Peyer's patch (tissue), 4 donors: Measurements from ENCODE around the gene TCIRG1. TPM values are rescaled to one million over a fixed set of nuclear protein-coding genes. Genes with fewer than 3 reads are reported as not detected.

Source experiments
- DNase-seq, 3 donors: peaks; one replicate each; pipeline ENCODE4 v3.0.0-alpha.2; 2017 to 2019
- H3K27ac ChIP-seq, 4 donors: fragments of 200-600 bp; sonication (generic); one replicate each; pipeline ENCODE4 v1.5.1; 2016 to 2019
- H3K27me3 ChIP-seq, 2 donors: fragments of 200-600 bp; sonication (generic); one replicate each; pipeline ENCODE4 v1.5.1; 2019
- H3K36me3 ChIP-seq, 3 donors: fragments of 200-600 bp; sonication (generic); one replicate each; pipeline ENCODE4 v1.5.1; 2016 to 2019
- H3K4me1 ChIP-seq, 4 donors: fragments of 200-600 bp; sonication (generic); one replicate each; pipeline ENCODE4 v1.5.1; 2016 to 2019
- H3K4me3 ChIP-seq, 4 donors: fragments of 200-600 bp; sonication (generic); 1 replicate in 3 of 4; 2 replicates in 1 of 4; pipeline ENCODE4 v1.5.1; 2016 to 2019; ENCODE audit warnings: mild to moderate bottlenecking in 1 of 4
- H3K9me3 ChIP-seq, 4 donors: fragments of 200-600 bp; sonication (generic); one replicate each; pipeline ENCODE4 v1.5.1; 2016 to 2019; ENCODE audit warnings: mild to moderate bottlenecking in 1 of 4
- CTCF ChIP-seq, 6 experiments: fragments of 450-650 bp in 4 of 6; fragments of 200-600 bp in 2 of 6; sonication (generic) in 1 of 6; IDR thresholded peaks; one replicate each; pipeline ENCODE4 v1.5.1; 2017 to 2019; ENCODE audit warnings: antibody characterized with exemption in 6 of 6, mild to moderate bottlenecking in 3 of 6, moderate library complexity in 1 of 6
- POLR2A ChIP-seq, 2 donors: fragments of 450-650 bp; IDR thresholded peaks; one replicate each; pipeline ENCODE4 v1.5.1; 2017; ENCODE audit warnings: antibody characterized with exemption in 2 of 2, mild to moderate bottlenecking in 2 of 2, moderate library complexity in 2 of 2
- total RNA-seq, 4 donors: library from RNA; depleted of rRNA; stranded (reverse); fragments of >200 nt; gene quantifications; one replicate each; pipeline ENCODE4 v1.1.0, GENCODE V29; 2016

The TCIRG1 gene
- total RNA-seq, 4 donors from 2014 or later, result 239 to 586 (median 464) TPM

GRCh38 chr11:68033708-68034045 is 5.1 kb upstream of the TCIRG1 start:
- Histone ChIP-seq H3K9me3 (no peaks in the 10 kb centered on the region), H3K27ac (no peak overlapping the region), H3K36me3 (peaks cover 0 to 22% (median 0%) of the 10 kb centered on the region in 3 donors), H3K4me3 (no peak overlapping the region), H3K27me3 (no peaks in the 10 kb centered on the region), H3K4me1 (peaks cover 11 to 48% (median 24%) of the 10 kb centered on the region in 4 donors)
- TF ChIP-seq CTCF (IDR thresholded peaks at IDR 0.05) (no peak), POLR2A (IDR thresholded peaks at IDR 0.05) (no peak)
- no peak for DNase-seq

GRCh38 chr11:68035266-68035876 is 3.5 kb upstream of the TCIRG1 start:
- Histone ChIP-seq H3K36me3 (peaks cover 0 to 22% (median 0%) of the 10 kb centered on the region in 3 donors), H3K9me3 (no peaks in the 10 kb centered on the region), H3K4me1 (peaks cover 11 to 51% (median 25%) of the 10 kb centered on the region in 4 donors), H3K4me3 (no peak overlapping the region), H3K27me3 (no peaks in the 10 kb centered on the region), H3K27ac (no peak overlapping the region)
- no peak for DNase-seq
- TF ChIP-seq CTCF (IDR thresholded peaks at IDR 0.05) (no peak), POLR2A (IDR thresholded peaks at IDR 0.05) (no peak)

- peak in 1 of 3 donors; percentile 20 for DNase-seq
- no peak for TF ChIP-seq CTCF (IDR thresholded peaks at IDR 0.05)
- Histone ChIP-seq H3K27me3 (no peaks in the 10 kb centered on the region), H3K36me3 (peaks cover 0 to 22% (median 0%) of the 10 kb centered on the region in 3 donors), H3K9me3 (no peaks in the 10 kb centered on the region), H3K4me1 (peaks cover 11 to 59% (median 28%) of the 10 kb centered on the region in 4 donors), H3K4me3 (no peak overlapping the region), H3K27ac (peak overlapping the region; percentile 86 to 93 (median 90))
Observed at GRCh38 chr11:68036141-68036716, 2.6 kb upstream of the TCIRG1 start.

GRCh38 chr11:68036717-68037239 is 2.0 kb upstream of the TCIRG1 start:
- Histone ChIP-seq H3K4me3 (no peak overlapping the region), H3K27me3 (no peaks in the 10 kb centered on the region), H3K27ac (peak overlapping the region; percentile 86 to 93 (median 90)), H3K9me3 (no peaks in the 10 kb centered on the region), H3K36me3 (peaks cover 0 to 22% (median 0%) of the 10 kb centered on the region in 3 donors), H3K4me1 (peaks cover 6 to 59% (median 25%) of the 10 kb centered on the region in 4 donors)
- TF ChIP-seq POLR2A (IDR thresholded peaks at IDR 0.05) (no peak), CTCF (IDR thresholded peaks at IDR 0.05) (no peak)
- peak in 2 of 3 donors; percentile 41 to 85 for DNase-seq

GRCh38 chr11:68037411-68038225 is 1.2 kb upstream of the TCIRG1 start:
- Histone ChIP-seq H3K27ac (peak overlapping the region; percentile 86 to 93 (median 90)), H3K27me3 (no peaks in the 10 kb centered on the region), H3K4me3 (peak overlapping the region in 1 of 4 donors; percentile 91), H3K9me3 (no peaks in the 10 kb centered on the region), H3K4me1 (peaks cover 5 to 53% (median 24%) of the 10 kb centered on the region in 4 donors), H3K36me3 (peaks cover 0 to 24% (median 0%) of the 10 kb centered on the region in 3 donors)
- TF ChIP-seq POLR2A (IDR thresholded peaks at IDR 0.05) (no peak), CTCF (IDR thresholded peaks at IDR 0.05) (no peak)
- DNase-seq, result no peak
